Iris pigment epithelial cell (primary cell): ENCODE results near the gene TGFBRAP1.

ENCODE experiments used
- DNase-seq: peaks from one replicate; pipeline ENCODE4 v3.0.0-alpha.2; 2011; ENCODE audit warnings: low read depth

Gene TGFBRAP1

GRCh38 chr2:105313877-105314276 is 15.7 kb downstream of the TGFBRAP1 start:
- no peak for DNase-seq

- DNase-seq = peak; percentile 58
Observed at GRCh38 chr2:105309147-105309545, 20.4 kb downstream of the TGFBRAP1 start.

GRCh38 chr2:105308382-105309146 is 21.0 kb downstream of the TGFBRAP1 start:
- no peak for DNase-seq

- DNase-seq = no peak
Observed at GRCh38 chr2:105307962-105308361, 21.6 kb downstream of the TGFBRAP1 start.

GRCh38 chr2:105307550-105307949 is 22.0 kb downstream of the TGFBRAP1 start:
- no peak for DNase-seq

- DNase-seq = no peak
Observed at GRCh38 chr2:105307146-105307545, 22.4 kb downstream of the TGFBRAP1 start.

GRCh38 chr2:105301646-105302045 is 27.9 kb downstream of the TGFBRAP1 start:
- DNase-seq = no peak

GRCh38 chr2:105299290-105299689 is 30.2 kb downstream of the TGFBRAP1 start:
- no peak for DNase-seq

- DNase-seq = no peak
Observed at GRCh38 chr2:105298017-105298416, 31.5 kb downstream of the TGFBRAP1 start.

DNA sequence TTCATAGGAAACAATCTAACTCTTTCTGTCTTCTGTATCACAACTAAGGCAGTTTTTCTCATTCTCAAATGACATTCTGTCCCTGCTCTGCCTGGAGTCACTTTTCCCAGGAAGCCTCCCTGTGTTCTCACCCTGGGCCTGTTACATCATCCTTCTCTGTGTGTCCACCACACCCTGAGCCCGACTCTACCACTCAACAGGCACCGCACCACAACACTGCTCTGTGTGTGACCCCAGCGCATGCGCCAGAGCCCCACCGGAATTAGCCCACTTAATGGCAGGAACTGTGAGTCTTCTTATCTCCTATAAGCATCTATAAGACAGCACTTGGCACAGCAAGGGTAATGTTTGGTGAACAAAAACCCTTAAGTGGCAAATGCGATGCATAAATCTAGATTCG is 32.3 kb downstream of the TGFBRAP1 start:
- DNase-seq = no peak

DNA sequence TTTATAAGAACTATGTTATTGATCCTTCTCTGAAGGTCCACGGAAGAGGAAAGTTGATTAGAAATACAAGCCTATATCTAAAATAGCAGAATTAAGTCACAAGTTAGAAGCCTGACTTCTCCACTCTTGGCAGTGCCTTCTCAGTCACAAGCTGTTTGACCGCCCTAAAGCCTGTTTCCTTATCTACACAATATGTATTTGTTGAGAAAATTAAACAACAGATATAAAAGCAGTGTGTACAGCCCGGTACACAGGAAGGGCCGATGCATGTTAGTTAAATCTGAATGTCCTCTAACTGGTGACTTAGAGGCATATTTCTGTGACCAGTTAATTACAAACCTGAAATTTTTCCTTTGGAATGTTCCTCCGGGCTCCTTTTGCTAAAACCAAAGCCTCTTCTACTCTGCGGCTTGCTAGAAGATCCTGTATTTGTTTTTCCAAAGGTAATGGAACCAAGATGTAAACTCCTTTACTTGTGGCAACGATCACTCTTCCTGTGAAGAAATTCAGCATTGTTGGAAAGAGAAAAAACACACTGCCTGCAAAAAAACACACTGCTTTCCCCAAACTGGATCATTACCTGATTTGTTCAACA is 33.4 kb downstream of the TGFBRAP1 start:
- DNase-seq = no peak

DNA sequence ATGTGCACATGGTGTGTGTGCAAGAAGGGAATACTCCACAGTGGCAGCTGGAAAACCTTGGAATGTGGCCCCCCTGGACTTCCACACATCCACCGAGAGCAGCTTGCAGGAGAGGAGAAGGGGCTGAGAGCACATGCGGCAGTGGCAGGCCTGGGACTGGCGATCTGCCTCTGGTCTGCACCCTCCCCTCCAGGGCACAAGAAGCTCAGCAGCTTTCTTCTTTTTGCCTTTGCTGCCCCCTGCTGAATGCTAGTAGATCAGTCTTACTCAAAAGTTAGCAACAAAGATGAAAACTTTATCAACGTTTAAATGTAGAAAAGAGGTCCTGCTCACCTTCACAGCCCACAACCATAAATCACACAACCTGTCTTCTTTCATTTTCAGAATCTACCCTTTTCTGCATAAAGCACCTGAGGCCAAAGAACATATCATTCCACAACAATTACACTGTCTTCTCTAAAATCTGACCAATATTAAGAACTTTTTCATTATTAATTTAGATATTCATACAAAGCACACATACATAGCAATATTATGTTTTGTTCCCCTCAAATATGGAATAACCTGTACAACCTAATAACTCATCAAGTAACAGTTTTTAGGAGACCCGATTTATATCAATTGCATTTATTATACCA is 34.6 kb downstream of the TGFBRAP1 start:
- DNase-seq = peak; percentile 82

GRCh38 chr2:105294046-105294445 is 35.5 kb downstream of the TGFBRAP1 start:
- DNase-seq = no peak

DNA sequence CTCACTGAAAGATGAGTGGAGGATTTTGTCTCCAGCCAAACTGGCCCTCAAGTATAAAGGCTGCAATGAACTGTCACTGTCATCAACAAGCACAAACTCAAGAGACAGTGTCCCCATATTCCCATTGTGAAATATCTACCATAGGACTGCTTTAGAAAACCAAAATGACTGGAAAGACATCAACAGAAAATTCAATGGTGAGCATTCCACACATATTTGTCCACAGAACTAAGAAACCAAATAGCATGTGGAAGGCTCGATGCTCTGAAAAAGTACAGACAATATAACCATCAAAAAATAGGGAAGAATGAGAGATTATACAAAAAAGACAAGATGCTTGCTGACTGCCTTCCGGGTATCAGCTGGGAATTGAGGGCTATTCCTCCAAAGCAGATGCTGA is 37.6 kb downstream of the TGFBRAP1 start:
- DNase-seq = peak; percentile 21

DNA sequence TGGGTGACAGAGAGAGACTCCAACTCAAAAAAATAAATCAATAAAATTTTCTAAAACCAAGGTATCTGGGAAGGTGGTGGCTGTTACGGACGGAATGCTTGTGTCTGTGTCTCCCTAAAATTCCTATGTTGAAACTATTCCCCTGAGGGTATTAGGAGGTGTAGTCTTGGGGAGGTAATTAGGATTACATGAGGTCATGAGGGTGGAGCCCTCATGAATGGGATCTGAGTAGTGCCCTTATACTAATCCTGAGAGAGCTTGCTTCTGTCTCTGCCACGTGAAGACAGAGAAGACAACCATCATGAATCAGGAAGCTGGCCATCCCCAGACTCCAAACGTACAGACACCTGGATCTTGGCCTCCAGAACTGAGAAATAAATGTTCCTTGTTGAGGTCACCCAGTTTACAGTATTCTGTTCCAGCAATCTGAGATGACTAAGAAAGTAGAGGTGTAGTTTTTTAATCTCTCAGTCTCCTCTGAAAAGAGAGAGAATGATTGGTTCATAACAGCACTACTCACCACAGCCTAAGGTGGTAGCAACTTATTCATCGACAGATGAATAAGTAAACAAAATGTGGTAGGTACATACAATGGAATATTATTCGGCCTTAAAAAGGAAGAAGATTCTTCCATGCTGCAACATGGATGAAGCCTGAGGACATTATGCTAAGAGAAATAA is 38.4 kb downstream of the TGFBRAP1 start:
- DNase-seq = no peak

GRCh38 chr2:105288133-105288532 is 41.4 kb downstream of the TGFBRAP1 start:
- DNase-seq = no peak

DNA sequence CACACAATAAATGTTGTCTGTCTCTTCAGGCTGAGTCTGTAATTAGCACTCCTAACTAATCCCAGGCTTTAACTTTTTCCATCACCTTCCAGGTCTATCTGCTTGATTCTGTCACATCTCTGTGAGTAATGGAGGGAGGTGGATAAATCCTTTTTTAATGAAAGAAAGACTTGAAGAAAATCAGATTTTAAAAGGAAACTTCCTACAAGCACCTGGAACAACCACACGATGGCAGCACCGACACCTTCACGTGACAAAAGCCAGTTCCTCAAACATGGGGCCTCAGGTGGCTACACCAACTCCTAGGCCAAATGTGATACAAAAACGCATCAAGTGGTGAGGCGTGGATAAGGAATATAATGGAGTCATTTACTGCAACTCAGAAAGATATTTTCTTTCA is 41.8 kb downstream of the TGFBRAP1 start:
- peak; percentile 55 for DNase-seq

DNA sequence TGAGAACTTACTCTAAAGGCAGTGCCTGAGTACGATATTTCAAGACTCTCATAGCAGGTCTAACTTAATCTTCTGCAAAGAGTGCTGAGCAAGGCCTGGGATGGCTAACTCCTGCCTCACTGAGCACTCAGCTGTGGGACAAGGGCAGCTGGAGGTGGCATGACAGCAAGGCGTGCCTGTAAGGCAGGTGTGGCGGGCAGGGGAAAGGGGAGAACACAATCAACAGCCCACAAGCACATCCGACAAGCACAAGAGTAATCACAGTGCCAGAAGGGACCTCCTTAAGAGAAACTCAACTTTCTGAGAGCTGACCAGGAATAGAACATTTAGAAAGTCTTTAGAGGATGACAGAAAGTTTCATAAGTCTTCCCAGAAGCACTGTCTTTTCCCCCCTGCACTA is 46.0 kb downstream of the TGFBRAP1 start:
- no peak for DNase-seq

GRCh38 chr2:105280281-105280680 is 49.3 kb downstream of the TGFBRAP1 start:
- no peak for DNase-seq

- DNase-seq = no peak
Observed at GRCh38 chr2:105279126-105279525, 50.4 kb downstream of the TGFBRAP1 start.

- DNase-seq = no peak
Observed at GRCh38 chr2:105278654-105279053, 50.9 kb downstream of the TGFBRAP1 start.

DNA sequence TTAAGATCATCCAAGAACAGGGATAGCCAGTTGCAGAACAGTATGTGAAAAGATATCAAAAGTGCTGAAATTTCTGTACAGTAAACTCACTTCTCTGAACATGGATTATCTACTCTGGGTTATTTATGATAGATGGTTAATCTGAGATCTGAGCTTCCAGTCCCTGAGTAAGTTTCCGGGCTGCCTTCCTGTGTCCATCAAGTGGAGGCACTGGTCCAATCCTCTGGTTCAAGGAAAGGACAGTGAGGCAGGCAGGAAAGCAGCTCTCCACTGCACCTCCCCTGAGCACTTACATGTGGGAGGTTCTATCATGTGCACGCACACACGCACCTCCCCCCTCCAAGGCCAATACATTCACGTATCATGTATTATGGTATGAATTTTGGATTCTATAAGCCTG is 55.5 kb downstream of the TGFBRAP1 start:
- peak; percentile 96 for DNase-seq

DNA sequence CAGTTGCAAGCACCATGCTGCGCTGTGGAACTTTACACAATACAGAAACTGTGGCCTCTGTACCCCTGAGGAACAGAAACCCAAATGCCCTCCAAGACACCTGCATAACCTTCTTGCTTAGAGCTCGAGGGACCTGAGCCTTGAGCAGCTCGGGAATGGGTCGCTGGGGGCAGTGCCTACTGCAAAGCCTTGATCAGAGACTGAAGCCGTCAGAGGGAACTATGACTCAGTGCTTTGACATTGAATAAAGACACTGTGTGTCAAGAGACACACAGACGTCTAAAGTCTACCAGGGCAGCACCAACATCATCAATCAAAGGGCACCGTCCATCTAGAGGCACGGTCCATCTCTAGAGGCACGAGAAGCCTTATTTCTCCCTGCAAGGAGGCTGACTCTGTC is 57.4 kb downstream of the TGFBRAP1 start:
- DNase-seq = no peak
